Ovary (tissue), 3 donors: ENCODE results near the gene RASGEF1C.

Source experiments
- EP300 ChIP-seq: sonication (generic); formaldehyde crosslinking; IDR thresholded peaks from one replicate; pipeline ENCODE4 v1.6.1; 2017; ENCODE audit warnings: antibody characterized with exemption
- POLR2A ChIP-seq: fragments of 450-650 bp; IDR thresholded peaks from one replicate; pipeline ENCODE4 v1.6.1; 2017; ENCODE audit warnings: antibody characterized with exemption, mild to moderate bottlenecking, moderate library complexity
- TF ChIP-seq, protein P1 (sequence below), 3 donors: fragments of 450-650 bp in 2 of 3; fragments of 200-600 bp in 1 of 3; IDR thresholded peaks; one replicate each; pipeline versions ENCODE4 v1.5.1 to v1.8.0; 2016 to 2022; ENCODE audit warnings: antibody characterized with exemption in 3 of 3, mild to moderate bottlenecking in 1 of 3
- donor health status: DM: no; HTN: no; CAD: no.

DNA sequence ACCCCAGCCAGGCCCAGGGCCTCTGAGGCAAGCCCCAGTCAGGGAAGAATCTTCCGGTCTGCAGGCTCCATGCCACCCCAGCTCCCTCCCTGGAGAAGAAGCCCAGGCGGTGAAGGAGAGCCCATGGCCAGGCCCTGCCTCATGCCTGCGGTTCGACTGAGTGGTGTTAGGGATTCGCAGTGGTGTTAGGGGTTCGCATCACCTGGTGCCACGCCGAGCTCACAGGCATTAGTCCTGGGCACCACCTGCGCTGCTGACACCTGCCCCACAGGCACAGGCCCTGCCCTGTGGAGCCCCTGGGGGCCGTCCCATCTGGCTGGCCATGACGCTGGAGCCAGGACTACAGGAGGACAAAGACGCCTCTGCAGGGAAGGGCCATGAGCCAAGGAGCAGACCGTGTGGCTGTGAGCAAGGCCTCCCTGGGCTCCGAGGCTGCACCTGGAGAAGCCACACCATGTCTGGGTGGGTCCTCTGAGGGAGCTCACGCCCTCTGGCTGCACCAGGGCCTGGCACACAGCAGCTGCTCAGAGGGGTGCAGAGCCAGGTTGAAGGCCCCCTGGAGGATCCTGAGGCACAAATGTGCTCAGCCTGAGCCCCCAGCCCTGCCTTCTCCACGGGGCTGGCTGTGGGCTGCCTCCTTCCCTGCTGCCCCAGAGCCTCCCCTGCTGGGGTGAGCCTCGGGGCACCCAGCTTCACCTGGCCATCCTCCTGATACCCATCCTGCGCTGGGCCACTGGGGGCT is 109.8 kb downstream of the RASGEF1C start:
- TF ChIP-seq POLR2A (no peak), EP300 (no peak)
- TF ChIP-seq, protein P1, sequence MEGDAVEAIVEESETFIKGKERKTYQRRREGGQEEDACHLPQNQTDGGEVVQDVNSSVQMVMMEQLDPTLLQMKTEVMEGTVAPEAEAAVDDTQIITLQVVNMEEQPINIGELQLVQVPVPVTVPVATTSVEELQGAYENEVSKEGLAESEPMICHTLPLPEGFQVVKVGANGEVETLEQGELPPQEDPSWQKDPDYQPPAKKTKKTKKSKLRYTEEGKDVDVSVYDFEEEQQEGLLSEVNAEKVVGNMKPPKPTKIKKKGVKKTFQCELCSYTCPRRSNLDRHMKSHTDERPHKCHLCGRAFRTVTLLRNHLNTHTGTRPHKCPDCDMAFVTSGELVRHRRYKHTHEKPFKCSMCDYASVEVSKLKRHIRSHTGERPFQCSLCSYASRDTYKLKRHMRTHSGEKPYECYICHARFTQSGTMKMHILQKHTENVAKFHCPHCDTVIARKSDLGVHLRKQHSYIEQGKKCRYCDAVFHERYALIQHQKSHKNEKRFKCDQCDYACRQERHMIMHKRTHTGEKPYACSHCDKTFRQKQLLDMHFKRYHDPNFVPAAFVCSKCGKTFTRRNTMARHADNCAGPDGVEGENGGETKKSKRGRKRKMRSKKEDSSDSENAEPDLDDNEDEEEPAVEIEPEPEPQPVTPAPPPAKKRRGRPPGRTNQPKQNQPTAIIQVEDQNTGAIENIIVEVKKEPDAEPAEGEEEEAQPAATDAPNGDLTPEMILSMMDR (IDR thresholded peaks at IDR 0.05): no peak
